Skeletal muscle tissue (tissue), 4 donors: ENCODE data around the gene PNLIPRP2. TPM values are rescaled to one million over a fixed set of nuclear protein-coding genes. Genes with fewer than 3 reads are reported as not detected.

Experiments
- H3K27ac ChIP-seq: one replicate; pipeline ENCODE4 v1.7.0; 2013; ENCODE audit warnings: mild to moderate bottlenecking, low read depth, low read length, inconsistent platforms
- H3K27me3 ChIP-seq, 3 donors: one replicate each; pipeline ENCODE4 v1.7.0; 2013; ENCODE audit warnings: low read length in 3 of 3; ENCODE audit not compliant: control insufficient read depth in 3 of 3, insufficient read depth in 3 of 3
- H3K36me3 ChIP-seq, 3 donors: one replicate each; pipeline ENCODE4 v1.7.0; 2013; ENCODE audit warnings: low read length in 3 of 3; ENCODE audit not compliant: control insufficient read depth in 3 of 3, insufficient read depth in 3 of 3
- H3K4me1 ChIP-seq, 3 donors: one replicate each; pipeline ENCODE4 v1.7.0; 2013; ENCODE audit warnings: low read length in 3 of 3, mild to moderate bottlenecking in 3 of 3; ENCODE audit not compliant: control insufficient read depth in 3 of 3, insufficient read depth in 3 of 3
- H3K4me3 ChIP-seq, 3 donors: one replicate each; pipeline ENCODE4 v1.7.0; 2013; ENCODE audit warnings: low read length in 3 of 3
- H3K9ac ChIP-seq, 3 donors: one replicate each; pipeline ENCODE4 v1.7.0; 2013; ENCODE audit warnings: low read length in 3 of 3, mild to moderate bottlenecking in 3 of 3, moderate library complexity in 2 of 3, low read depth in 1 of 3
- H3K9me3 ChIP-seq, 3 donors: one replicate each; pipeline ENCODE4 v1.7.0; 2013; ENCODE audit warnings: low read length in 3 of 3; ENCODE audit not compliant: control insufficient read depth in 3 of 3
- total RNA-seq: library from RNA; depleted of rRNA; stranded (reverse); fragments of >200 nt; gene quantifications from one replicate; pipeline ENCODE4 v1.2.3, GENCODE V29; 2014
- donor health status: Osteomylitis.

PNLIPRP2 gene
- total RNA-seq, result not detected

GRCh38 chr10:116620423-116621400, at the start of gene PNLIPRP2:
TSS of gene PNLIPRP2 (plus strand) at chr10:116620953.
- no peaks in the 10 kb centered on the region for H3K9me3 ChIP-seq
- no peak within 1 kb of the TSS for H3K4me3 ChIP-seq
- H3K27me3 ChIP-seq, result peaks cover 0 to 16% (median 5%) of the 10 kb centered on the region in 3 donors
- H3K9ac ChIP-seq, result no peak within 1 kb of the TSS
- no peaks in the 10 kb centered on the region for H3K4me1 ChIP-seq
- no peaks in the 10 kb centered on the region for H3K36me3 ChIP-seq
- H3K27ac ChIP-seq, result no peak within 1 kb of the TSS

- Histone ChIP-seq H3K27ac (no peak overlapping the region), H3K27me3 (no peaks in the 10 kb centered on the region), H3K4me1 (no peaks in the 10 kb centered on the region), H3K36me3 (no peaks in the 10 kb centered on the region), H3K9me3 (no peaks in the 10 kb centered on the region), H3K9ac (no peak overlapping the region), H3K4me3 (no peak overlapping the region)
Measured at GRCh38 chr10:116574797-116575196, 46.0 kb upstream of the PNLIPRP2 start.

DNA sequence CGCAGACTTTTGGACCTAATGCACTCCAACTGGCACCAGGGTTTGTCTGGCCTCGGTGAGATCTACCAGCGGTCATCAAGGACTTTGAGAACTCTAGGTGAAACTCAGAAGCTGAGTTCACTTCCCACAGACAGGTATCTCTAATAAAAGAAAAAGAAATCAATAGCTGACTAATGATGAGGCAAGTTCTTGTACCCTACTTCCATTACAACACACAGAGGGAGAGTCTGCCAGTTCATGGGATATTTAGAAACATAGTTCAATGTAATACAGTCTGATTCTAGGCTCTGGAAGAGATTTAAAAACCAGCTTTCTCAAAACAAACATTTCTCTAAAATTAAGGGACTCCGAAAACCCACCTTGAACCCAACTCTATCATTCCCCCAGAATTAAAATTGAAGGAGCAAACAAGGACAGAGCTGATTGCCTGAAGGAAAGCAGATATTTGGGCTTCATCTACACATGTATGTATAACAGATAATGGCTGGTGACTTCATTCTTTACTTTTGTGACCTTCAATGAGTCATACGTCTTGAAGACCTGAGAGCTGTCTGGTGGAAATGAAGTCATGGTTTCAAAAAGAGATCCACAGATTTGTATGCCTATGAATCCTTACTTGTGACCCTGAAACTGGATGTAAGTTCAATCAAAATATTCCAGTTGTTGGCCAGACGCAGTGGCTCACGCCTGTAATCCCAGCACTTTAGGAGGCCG, 32.7 kb upstream of the PNLIPRP2 start:
- no peak overlapping the region for H3K4me3 ChIP-seq
- no peaks in the 10 kb centered on the region for H3K4me1 ChIP-seq
- H3K36me3 ChIP-seq, result no peaks in the 10 kb centered on the region
- H3K27ac ChIP-seq, result no peak overlapping the region
- H3K9me3 ChIP-seq, result peaks cover 0 to 2% (median 0%) of the 10 kb centered on the region in 3 donors
- H3K27me3 ChIP-seq, result no peaks in the 10 kb centered on the region
- H3K9ac ChIP-seq, result no peak overlapping the region

DNA sequence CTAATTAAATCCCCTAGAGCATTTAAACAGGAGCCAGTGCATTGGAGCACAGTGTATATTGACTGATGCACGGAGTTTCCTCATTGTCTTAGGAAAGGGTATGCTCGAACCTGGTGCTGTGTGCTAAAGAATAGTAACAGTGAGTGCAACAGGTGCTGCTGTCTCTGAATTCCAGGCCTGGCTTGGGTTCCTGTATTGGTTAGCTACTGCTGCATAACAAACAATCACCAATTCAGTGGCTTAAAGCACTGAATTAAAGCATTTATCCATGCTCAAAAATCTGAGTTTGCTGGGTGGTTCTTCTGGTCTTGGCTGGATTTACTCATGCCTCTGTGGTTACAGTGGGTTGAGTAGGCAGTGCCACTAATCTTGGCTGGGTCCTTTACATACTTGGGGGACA, 31.8 kb upstream of the PNLIPRP2 start:
- H3K4me3 ChIP-seq, result no peak overlapping the region
- H3K27me3 ChIP-seq, result no peaks in the 10 kb centered on the region
- no peak overlapping the region for H3K27ac ChIP-seq
- H3K36me3 ChIP-seq, result no peaks in the 10 kb centered on the region
- H3K9me3 ChIP-seq, result peaks cover 0 to 2% (median 0%) of the 10 kb centered on the region in 3 donors
- H3K4me1 ChIP-seq, result no peaks in the 10 kb centered on the region
- no peak overlapping the region for H3K9ac ChIP-seq

DNA sequence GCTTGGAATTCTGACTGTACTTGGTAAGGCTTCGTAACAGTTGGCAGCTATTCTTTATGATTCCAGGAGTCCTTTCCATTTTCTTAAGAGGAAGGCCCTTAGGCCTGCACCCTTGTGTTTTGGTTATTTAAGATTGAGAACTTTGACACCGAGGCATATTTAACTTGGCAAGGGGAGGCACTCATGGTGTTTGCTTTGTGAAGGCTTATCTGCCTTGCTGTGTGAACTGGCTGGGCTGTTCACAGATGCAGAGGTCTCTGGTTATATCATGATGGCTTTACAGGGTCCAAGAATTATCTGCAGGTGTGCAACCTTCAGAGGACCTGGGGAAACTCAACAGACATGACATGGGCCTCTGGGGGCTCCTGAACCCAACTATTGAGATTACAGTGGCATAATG, 30.8 kb upstream of the PNLIPRP2 start:
- H3K9ac ChIP-seq, result no peak overlapping the region
- peaks cover 0 to 3% (median 0%) of the 10 kb centered on the region in 3 donors for H3K27me3 ChIP-seq
- no peaks in the 10 kb centered on the region for H3K4me1 ChIP-seq
- peaks cover 0 to 2% (median 0%) of the 10 kb centered on the region in 3 donors for H3K9me3 ChIP-seq
- no peak overlapping the region for H3K4me3 ChIP-seq
- H3K36me3 ChIP-seq, result no peaks in the 10 kb centered on the region
- H3K27ac ChIP-seq, result no peak overlapping the region

DNA sequence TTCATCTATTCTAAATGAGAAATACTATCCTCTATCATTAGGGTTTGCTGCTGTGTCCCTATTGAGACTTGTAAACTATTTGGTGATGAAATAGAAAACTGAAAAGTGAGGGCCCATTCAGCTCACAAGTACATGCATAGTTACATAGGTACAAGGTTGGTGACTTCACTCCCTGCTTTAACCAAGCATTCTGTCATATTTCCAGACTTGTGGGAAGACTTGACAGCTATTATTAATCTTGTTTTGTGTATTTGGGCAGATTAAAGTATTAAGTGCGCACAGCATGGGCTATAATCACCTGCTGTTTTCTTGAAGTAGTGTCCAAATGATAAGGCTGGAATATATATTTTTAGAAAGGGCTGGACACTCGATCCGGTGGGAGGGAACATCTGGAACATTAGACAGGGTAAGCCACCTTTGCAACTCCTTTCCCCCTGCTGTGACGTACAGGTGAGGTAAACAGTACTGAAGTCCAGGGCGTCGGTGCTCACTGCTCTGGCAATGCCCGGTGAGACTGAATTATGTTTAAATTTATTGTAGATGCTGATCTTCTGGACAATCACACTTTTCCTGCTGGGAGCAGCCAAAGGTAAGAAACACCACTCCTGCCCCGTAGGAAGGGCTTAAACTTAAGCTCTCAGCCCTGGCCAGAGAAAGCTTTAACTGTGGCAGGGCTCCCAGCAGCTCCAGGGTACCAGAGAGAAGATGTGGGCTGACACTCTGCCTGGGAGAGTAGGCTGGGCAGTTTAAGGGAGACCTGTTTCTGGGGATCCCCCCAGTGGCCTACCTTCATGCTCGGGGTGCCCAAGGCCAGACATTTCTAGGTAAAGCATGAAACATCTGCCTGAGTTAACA, 29.9 kb upstream of the PNLIPRP2 start, which contains the start of gene PNLIPRP1:
TSS of gene PNLIPRP1 (plus strand) at position 370 of the 855 bp plus-strand sequence. CDS start at position 541, 171 bp downstream.
- no peaks in the 10 kb centered on the region for H3K4me1 ChIP-seq
- no peak within 1 kb of the TSS for H3K9ac ChIP-seq
- no peaks in the 10 kb centered on the region for H3K36me3 ChIP-seq
- H3K27ac ChIP-seq, result no peak within 1 kb of the TSS
- H3K9me3 ChIP-seq, result peaks cover 0 to 2% (median 0%) of the 10 kb centered on the region in 3 donors
- H3K27me3 ChIP-seq, result peaks cover 0 to 3% (median 0%) of the 10 kb centered on the region in 3 donors
- H3K4me3 ChIP-seq, result no peak within 1 kb of the TSS

GRCh38 chr10:116593139-116593740, 27.5 kb upstream of the PNLIPRP2 start:
- Histone ChIP-seq H3K4me3 (no peak overlapping the region), H3K4me1 (no peaks in the 10 kb centered on the region), H3K36me3 (no peaks in the 10 kb centered on the region), H3K27ac (no peak overlapping the region), H3K27me3 (peaks cover 0 to 3% (median 0%) of the 10 kb centered on the region in 3 donors), H3K9me3 (peaks cover 0 to 2% (median 0%) of the 10 kb centered on the region in 3 donors), H3K9ac (no peak overlapping the region)

GRCh38 chr10:116594525-116595035, 26.2 kb upstream of the PNLIPRP2 start:
- peaks cover 0 to 3% (median 0%) of the 10 kb centered on the region in 3 donors for H3K27me3 ChIP-seq
- no peak overlapping the region for H3K4me3 ChIP-seq
- H3K9me3 ChIP-seq, result no peaks in the 10 kb centered on the region
- H3K36me3 ChIP-seq, result no peaks in the 10 kb centered on the region
- no peak overlapping the region for H3K27ac ChIP-seq
- no peaks in the 10 kb centered on the region for H3K4me1 ChIP-seq
- H3K9ac ChIP-seq, result no peak overlapping the region

- Histone ChIP-seq H3K9ac (no peak overlapping the region), H3K4me3 (no peak overlapping the region), H3K27ac (no peak overlapping the region), H3K4me1 (no peaks in the 10 kb centered on the region), H3K36me3 (no peaks in the 10 kb centered on the region), H3K9me3 (no peaks in the 10 kb centered on the region), H3K27me3 (peaks cover 0 to 3% (median 0%) of the 10 kb centered on the region in 3 donors)
Measured at GRCh38 chr10:116596062-116596461, 24.7 kb upstream of the PNLIPRP2 start.
